ENCODE measurements around the gene TAF11L11. TPM values are rescaled to one million over a fixed set of nuclear protein-coding genes. Genes with fewer than 3 reads are reported as not detected.
"Not testable (repeated sequence)": the region's sequence is repeated elsewhere in the genome, so short reads cannot be mapped to it uniquely, and the experiment has no call there.

The TAF11L11 gene
- total RNA-seq (2014; rRNA removed; shearing (Covaris generic)) = not detected in 2 replicates

GRCh38 chr5:17603880-17604279 lies at the start of gene TAF11L11:
Gene TAF11L11, plus strand, starts transcription at chr5:17604183.
- not testable (repeated sequence) for DNase-seq (ENCODE audit: low spot score)

GRCh38 chr5:17585658-17586057 lies 18.3 kb upstream of the TAF11L11 start, which contains the start of gene TAF11L7:
Gene TAF11L7, minus strand, starts transcription at chr5:17585758.
- not testable (repeated sequence) for DNase-seq (ENCODE audit: low spot score)

GRCh38 chr5:17590860-17591259 lies 13.1 kb upstream of the TAF11L11 start, which contains the start of gene TAF11L8:
Gene TAF11L8, minus strand, starts transcription at chr5:17590960.
- not testable (repeated sequence) for DNase-seq (ENCODE audit: low spot score)

GRCh38 chr5:17594255-17594654 lies 9.7 kb upstream of the TAF11L11 start, which contains the start of gene TAF11L9:
Gene TAF11L9, minus strand, starts transcription at chr5:17594394.
- not testable (repeated sequence) for DNase-seq (ENCODE audit: low spot score)

- DNase-seq (ENCODE audit: low spot score) = not testable (repeated sequence)
Observed at GRCh38 chr5:17597728-17598127, 6.3 kb upstream of the TAF11L11 start, which contains the start of gene TAF11L10. Gene TAF11L10, minus strand, starts transcription at chr5:17597828.

GRCh38 chr5:17604951-17605350 lies 968 bp downstream of the TAF11L11 start:
- no peak for DNase-seq (ENCODE audit: low spot score)

GRCh38 chr5:17607461-17607860 lies 3.5 kb downstream of the TAF11L11 start:
- DNase-seq (ENCODE audit: low spot score) = not testable (repeated sequence)

- DNase-seq (ENCODE audit: low spot score) = not testable (repeated sequence)
Observed at GRCh38 chr5:17610092-17610491, 6.1 kb downstream of the TAF11L11 start, which contains the start of gene TAF11L12. Gene TAF11L12, plus strand, starts transcription at chr5:17610392.

GRCh38 chr5:17614872-17615605 lies 11.1 kb downstream of the TAF11L11 start:
- DNase-seq (ENCODE audit: low spot score) = no peak

GRCh38 chr5:17619354-17619753 lies 15.4 kb downstream of the TAF11L11 start:
- no peak for DNase-seq (ENCODE audit: low spot score)

- no peak for DNase-seq (ENCODE audit: low spot score)
Observed at GRCh38 chr5:17620627-17621026, 16.6 kb downstream of the TAF11L11 start.

- DNase-seq (ENCODE audit: low spot score) = no peak
Observed at GRCh38 chr5:17625686-17626085, 21.7 kb downstream of the TAF11L11 start.

GRCh38 chr5:17631788-17632187 lies 27.8 kb downstream of the TAF11L11 start, which contains the start of gene TAF11L13:
Gene TAF11L13, plus strand, starts transcription at chr5:17632088.
- not testable (repeated sequence) for DNase-seq (ENCODE audit: low spot score)

GRCh38 chr5:17634160-17634559 lies 30.2 kb downstream of the TAF11L11 start, which contains the start of gene TAF11L14:
Gene TAF11L14, plus strand, starts transcription at chr5:17634460.
- DNase-seq (ENCODE audit: low spot score) = no peak

GRCh38 chr5:17649232-17649631 lies 45.2 kb downstream of the TAF11L11 start:
- not testable (repeated sequence) for DNase-seq (ENCODE audit: low spot score)

- not testable (repeated sequence) for DNase-seq (ENCODE audit: low spot score)
Observed at GRCh38 chr5:17655201-17655759, 51.3 kb downstream of the TAF11L11 start.

Small RNAs within 50 kb of the gene (small RNA-seq; reads per million reads assigned to genes)
- gene AC233724.1 = not detected
- gene AC233724.2 = not detected
- not detected for gene AC233724.3
- not detected for gene AC233724.4
- gene AC233724.6 = not detected
- gene AC233724.7 = not detected

Other genes with a start within 250 kb of the TAF11L11 start
- gene TAF11L2, start 106.0 kb upstream of the TAF11L11 start, total RNA-seq (2014; rRNA removed; shearing (Covaris generic)) = not detected in 2 replicates
- gene TAF11L3, start 85.8 kb upstream of the TAF11L11 start, total RNA-seq (2014; rRNA removed; shearing (Covaris generic)) = not detected in 2 replicates
- gene TAF11L4, start 82.4 kb upstream of the TAF11L11 start, total RNA-seq (2014; rRNA removed; shearing (Covaris generic)) = not detected in 2 replicates
- not detected in 2 replicates for gene TAF11L5, start 78.9 kb upstream of the TAF11L11 start, total RNA-seq (2014; rRNA removed; shearing (Covaris generic))
- not detected in 2 replicates for gene TAF11L6, start 75.5 kb upstream of the TAF11L11 start, total RNA-seq (2014; rRNA removed; shearing (Covaris generic))
- not detected in 2 replicates for gene TAF11L7, start 18.4 kb upstream of the TAF11L11 start, total RNA-seq (2014; rRNA removed; shearing (Covaris generic))
- not detected in 2 replicates for gene TAF11L8, start 13.2 kb upstream of the TAF11L11 start, total RNA-seq (2014; rRNA removed; shearing (Covaris generic))
- not detected in 2 replicates for gene TAF11L9, start 9.8 kb upstream of the TAF11L11 start, total RNA-seq (2014; rRNA removed; shearing (Covaris generic))
- not detected in 2 replicates for gene TAF11L10, start 6.4 kb upstream of the TAF11L11 start, total RNA-seq (2014; rRNA removed; shearing (Covaris generic))
- not detected in 2 replicates for gene TAF11L12, start 6.2 kb downstream of the TAF11L11 start, total RNA-seq (2014; rRNA removed; shearing (Covaris generic))
- not detected in 2 replicates for gene TAF11L13, start 27.9 kb downstream of the TAF11L11 start, total RNA-seq (2014; rRNA removed; shearing (Covaris generic))
- gene TAF11L14, start 30.3 kb downstream of the TAF11L11 start, total RNA-seq (2014; rRNA removed; shearing (Covaris generic)) = not detected in 2 replicates